Measurements from ENCODE around the gene SENP7. TPM values are rescaled to one million over a fixed set of nuclear protein-coding genes. Genes with fewer than 3 reads are reported as not detected.

The SENP7 gene
- total and polyA plus RNA-seq, 2 experiments from 2014 or later, result 5.0 to 9.0 TPM

DNA sequence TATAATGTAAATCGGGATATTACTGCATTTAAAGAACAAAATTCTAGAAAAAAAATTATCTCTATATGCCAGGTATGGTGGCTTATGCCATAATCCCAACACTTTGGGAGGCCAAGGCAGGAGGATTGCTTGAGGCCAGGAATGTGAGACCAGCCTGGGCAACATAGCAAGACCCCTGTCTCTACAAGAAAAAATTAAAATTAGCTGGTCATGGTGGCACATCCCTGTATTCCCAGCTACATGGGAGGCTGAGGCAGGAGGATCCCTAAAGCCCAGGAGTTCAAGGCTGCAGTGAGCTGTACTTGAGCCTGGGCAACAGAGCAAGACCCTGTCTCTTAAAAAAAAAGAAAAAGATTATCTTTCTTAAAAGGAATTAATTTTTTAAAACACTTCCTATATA, 12.8 kb downstream of the SENP7 start (continued):
- TF ChIP-seq ZNF462 (CRISPR knock-in tag; IDR thresholded peaks at IDR 0.05) (no peak), EZH2phosphoT487 (IDR thresholded peaks at IDR 0.05; ENCODE audit: unreplicated experiment) (no peak), REST (IDR thresholded peaks at IDR 0.05; ENCODE audit: unreplicated experiment) (no peak), JUNB (IDR thresholded peaks at IDR 0.05; ENCODE audit: unreplicated experiment) (no peak), NANOG (IDR thresholded peaks at IDR 0.05; ENCODE audit: borderline replicate concordance) (no peak), ZNF331 (CRISPR knock-in tag; IDR thresholded peaks at IDR 0.05; ENCODE audit: low read depth) (no peak), CTCF (conservative IDR thresholded peaks at IDR 0.05; ENCODE audit: low read depth in 2 of 2) (no peak)
